Cortex of kidney (tissue), 1 donor: ENCODE data around the gene ST6GALNAC2.

Source experiments
- DNase-seq: peaks from one replicate; lab custom pipeline; 2025; lab: John Stamatoyannopoulos, UW

ST6GALNAC2 gene

GRCh38 chr17:76599694-76600460 lies 14.2 kb upstream of the ST6GALNAC2 start:
- DNase-seq = no peak

GRCh38 chr17:76598004-76598439 lies 12.4 kb upstream of the ST6GALNAC2 start:
- no peak for DNase-seq

GRCh38 chr17:76597156-76598003 lies 11.7 kb upstream of the ST6GALNAC2 start:
- DNase-seq = no peak

GRCh38 chr17:76594690-76595089 lies 9.0 kb upstream of the ST6GALNAC2 start:
- DNase-seq = no peak

- DNase-seq = no peak
These were observed 8.3 kb upstream of the ST6GALNAC2 start for GRCh38 chr17:76593959-76594358.

- DNase-seq = no peak
These were observed 7.7 kb upstream of the ST6GALNAC2 start for GRCh38 chr17:76593384-76593826.

GRCh38 chr17:76588182-76588581 lies 2.5 kb upstream of the ST6GALNAC2 start:
- no peak for DNase-seq

- DNase-seq = no peak
These were observed 1.3 kb upstream of the ST6GALNAC2 start for GRCh38 chr17:76586741-76587487.

- DNase-seq = no peak
These were observed 519 bp downstream of the ST6GALNAC2 start for GRCh38 chr17:76585033-76585648.

GRCh38 chr17:76584427-76585032 lies 1.1 kb downstream of the ST6GALNAC2 start:
- no peak for DNase-seq

GRCh38 chr17:76582660-76583059 lies 3.0 kb downstream of the ST6GALNAC2 start:
- DNase-seq = no peak

- no peak for DNase-seq
These were observed 4.1 kb downstream of the ST6GALNAC2 start for GRCh38 chr17:76581515-76581914.

GRCh38 chr17:76579281-76579680 lies 6.4 kb downstream of the ST6GALNAC2 start:
- DNase-seq = no peak

GRCh38 chr17:76578376-76578775 lies 7.3 kb downstream of the ST6GALNAC2 start:
- no peak for DNase-seq

GRCh38 chr17:76577876-76578275 lies 7.8 kb downstream of the ST6GALNAC2 start:
- no peak for DNase-seq

GRCh38 chr17:76576189-76576588 lies 9.5 kb downstream of the ST6GALNAC2 start:
- DNase-seq = no peak

- no peak for DNase-seq
These were observed 10.1 kb downstream of the ST6GALNAC2 start for GRCh38 chr17:76575570-76575969.

- DNase-seq = no peak
These were observed 11.5 kb downstream of the ST6GALNAC2 start for GRCh38 chr17:76574166-76574565.

GRCh38 chr17:76573096-76573495 lies 12.6 kb downstream of the ST6GALNAC2 start:
- DNase-seq = no peak

GRCh38 chr17:76572201-76572910 lies 13.3 kb downstream of the ST6GALNAC2 start:
- DNase-seq = no peak
